ENCODE measurements around the gene RNF225. TPM values are rescaled to one million over a fixed set of nuclear protein-coding genes. Genes with fewer than 3 reads are reported as not detected.
A peak's percentile ranks its signal among the peaks of the same experiment; 100 is the strongest.

The RNF225 gene
- total RNA-seq, 1 experiment from 2014 or later, result 1.8 TPM

DNA sequence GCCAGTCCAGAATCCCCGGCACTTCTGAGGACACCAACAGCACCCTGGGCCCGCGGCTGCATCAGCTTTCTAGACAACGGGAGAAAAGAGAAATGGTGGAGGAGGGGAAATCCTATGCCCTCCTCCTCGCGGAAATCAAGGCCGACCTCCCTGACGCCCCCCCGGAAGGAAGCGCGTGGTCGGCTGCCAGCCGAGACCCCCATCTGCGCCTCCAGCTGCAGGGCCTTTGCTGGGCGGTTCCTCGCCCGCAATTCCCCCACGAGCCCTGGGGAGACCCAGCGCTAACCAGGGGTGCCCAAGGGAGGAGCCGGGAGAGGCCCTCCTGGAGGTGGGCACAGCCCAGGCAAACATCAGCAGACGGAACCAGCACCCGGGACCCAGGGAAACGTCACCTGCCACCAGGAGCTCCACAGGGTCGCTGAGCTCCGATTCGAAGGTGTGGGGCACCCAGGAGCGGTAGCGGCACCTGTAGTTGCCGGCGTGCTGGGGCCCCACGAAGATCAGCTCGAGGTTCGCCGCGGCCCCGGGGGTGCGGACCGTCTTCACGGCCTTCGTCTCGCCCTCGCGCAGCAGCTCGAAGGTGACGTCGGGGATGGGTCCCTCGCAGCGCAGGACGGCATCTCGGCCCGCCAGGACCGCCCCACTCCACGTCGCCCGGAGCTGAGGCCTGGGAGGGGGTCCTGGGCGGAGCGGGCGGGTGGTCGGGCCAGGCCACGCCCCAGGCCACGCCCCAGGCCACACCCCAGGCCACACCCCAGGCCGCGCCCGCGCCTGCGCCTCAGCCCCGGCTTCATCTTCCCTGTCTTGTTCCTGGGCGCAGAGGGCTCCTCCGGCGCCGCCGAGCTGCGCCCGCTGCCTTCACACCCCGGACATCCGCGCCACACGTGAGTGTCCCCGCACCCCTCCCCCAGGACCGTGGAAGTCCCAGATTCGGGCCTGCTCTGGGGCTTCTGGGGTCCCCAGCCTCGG is 48.2 kb upstream of the RNF225 start (continued):
- TF ChIP-seq, protein P1, sequence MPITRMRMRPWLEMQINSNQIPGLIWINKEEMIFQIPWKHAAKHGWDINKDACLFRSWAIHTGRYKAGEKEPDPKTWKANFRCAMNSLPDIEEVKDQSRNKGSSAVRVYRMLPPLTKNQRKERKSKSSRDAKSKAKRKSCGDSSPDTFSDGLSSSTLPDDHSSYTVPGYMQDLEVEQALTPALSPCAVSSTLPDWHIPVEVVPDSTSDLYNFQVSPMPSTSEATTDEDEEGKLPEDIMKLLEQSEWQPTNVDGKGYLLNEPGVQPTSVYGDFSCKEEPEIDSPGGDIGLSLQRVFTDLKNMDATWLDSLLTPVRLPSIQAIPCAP (CRISPR knock-in tag; IDR thresholded peaks at IDR 0.05), result no peak
- TF ChIP-seq, protein P2, sequence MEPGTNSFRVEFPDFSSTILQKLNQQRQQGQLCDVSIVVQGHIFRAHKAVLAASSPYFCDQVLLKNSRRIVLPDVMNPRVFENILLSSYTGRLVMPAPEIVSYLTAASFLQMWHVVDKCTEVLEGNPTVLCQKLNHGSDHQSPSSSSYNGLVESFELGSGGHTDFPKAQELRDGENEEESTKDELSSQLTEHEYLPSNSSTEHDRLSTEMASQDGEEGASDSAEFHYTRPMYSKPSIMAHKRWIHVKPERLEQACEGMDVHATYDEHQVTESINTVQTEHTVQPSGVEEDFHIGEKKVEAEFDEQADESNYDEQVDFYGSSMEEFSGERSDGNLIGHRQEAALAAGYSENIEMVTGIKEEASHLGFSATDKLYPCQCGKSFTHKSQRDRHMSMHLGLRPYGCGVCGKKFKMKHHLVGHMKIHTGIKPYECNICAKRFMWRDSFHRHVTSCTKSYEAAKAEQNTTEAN (CRISPR knock-in tag; IDR thresholded peaks at IDR 0.05), result peak; percentile 71; the same call in 1 of the 2 replicates
- TF ChIP-seq FOXJ3 (CRISPR knock-in tag; IDR thresholded peaks at IDR 0.05; ENCODE audit: borderline replicate concordance) (no peak), ZNF671 (CRISPR knock-in tag; IDR thresholded peaks at IDR 0.05) (no peak), NR1H2 (CRISPR knock-in tag; IDR thresholded peaks at IDR 0.05) (no peak), ZNF138 (CRISPR knock-in tag; conservative IDR thresholded peaks at IDR 0.05) (no peak), SMAD4 (CRISPR knock-in tag; IDR thresholded peaks at IDR 0.05) (no peak), NR2C2 (CRISPR knock-in tag; IDR thresholded peaks at IDR 0.05) (no peak), ZNF423 (CRISPR knock-in tag; IDR thresholded peaks at IDR 0.05) (peak; percentile 59), TP53 (CRISPR knock-in tag; IDR thresholded peaks at IDR 0.05) (peak; percentile 52; the same call in 1 of the 2 replicates), FOXP4 (CRISPR knock-in tag; IDR thresholded peaks at IDR 0.05) (0 out of 2 replicates have a peak, but pooled peaks have one; percentile 35), TEAD1 (CRISPR knock-in tag; IDR thresholded peaks at IDR 0.05) (no peak; the same call in none of the 2 replicates), ZSCAN18 (CRISPR knock-in tag; IDR thresholded peaks at IDR 0.05) (no peak), ATF2 (CRISPR knock-in tag; IDR thresholded peaks at IDR 0.05; ENCODE audit: borderline replicate concordance, low read depth) (no peak), AR (CRISPR knock-in tag; IDR thresholded peaks at IDR 0.05) (no peak), CBFB (CRISPR knock-in tag; IDR thresholded peaks at IDR 0.05; ENCODE audit: low read depth) (peak; percentile 95; the same call in 1 of the 2 replicates), MXD4 (CRISPR knock-in tag; IDR thresholded peaks at IDR 0.05; ENCODE audit: borderline replicate concordance) (no peak), CREB1 (CRISPR knock-in tag; IDR thresholded peaks at IDR 0.05) (no peak), JAZF1 (CRISPR knock-in tag; IDR thresholded peaks at IDR 0.05) (no peak)
- TF ChIP-seq, protein P3, sequence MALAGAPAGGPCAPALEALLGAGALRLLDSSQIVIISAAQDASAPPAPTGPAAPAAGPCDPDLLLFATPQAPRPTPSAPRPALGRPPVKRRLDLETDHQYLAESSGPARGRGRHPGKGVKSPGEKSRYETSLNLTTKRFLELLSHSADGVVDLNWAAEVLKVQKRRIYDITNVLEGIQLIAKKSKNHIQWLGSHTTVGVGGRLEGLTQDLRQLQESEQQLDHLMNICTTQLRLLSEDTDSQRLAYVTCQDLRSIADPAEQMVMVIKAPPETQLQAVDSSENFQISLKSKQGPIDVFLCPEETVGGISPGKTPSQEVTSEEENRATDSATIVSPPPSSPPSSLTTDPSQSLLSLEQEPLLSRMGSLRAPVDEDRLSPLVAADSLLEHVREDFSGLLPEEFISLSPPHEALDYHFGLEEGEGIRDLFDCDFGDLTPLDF (CRISPR knock-in tag; IDR thresholded peaks at IDR 0.05), result peak; percentile 81; the same call in 1 of the 2 replicates
- TF ChIP-seq, protein P4, sequence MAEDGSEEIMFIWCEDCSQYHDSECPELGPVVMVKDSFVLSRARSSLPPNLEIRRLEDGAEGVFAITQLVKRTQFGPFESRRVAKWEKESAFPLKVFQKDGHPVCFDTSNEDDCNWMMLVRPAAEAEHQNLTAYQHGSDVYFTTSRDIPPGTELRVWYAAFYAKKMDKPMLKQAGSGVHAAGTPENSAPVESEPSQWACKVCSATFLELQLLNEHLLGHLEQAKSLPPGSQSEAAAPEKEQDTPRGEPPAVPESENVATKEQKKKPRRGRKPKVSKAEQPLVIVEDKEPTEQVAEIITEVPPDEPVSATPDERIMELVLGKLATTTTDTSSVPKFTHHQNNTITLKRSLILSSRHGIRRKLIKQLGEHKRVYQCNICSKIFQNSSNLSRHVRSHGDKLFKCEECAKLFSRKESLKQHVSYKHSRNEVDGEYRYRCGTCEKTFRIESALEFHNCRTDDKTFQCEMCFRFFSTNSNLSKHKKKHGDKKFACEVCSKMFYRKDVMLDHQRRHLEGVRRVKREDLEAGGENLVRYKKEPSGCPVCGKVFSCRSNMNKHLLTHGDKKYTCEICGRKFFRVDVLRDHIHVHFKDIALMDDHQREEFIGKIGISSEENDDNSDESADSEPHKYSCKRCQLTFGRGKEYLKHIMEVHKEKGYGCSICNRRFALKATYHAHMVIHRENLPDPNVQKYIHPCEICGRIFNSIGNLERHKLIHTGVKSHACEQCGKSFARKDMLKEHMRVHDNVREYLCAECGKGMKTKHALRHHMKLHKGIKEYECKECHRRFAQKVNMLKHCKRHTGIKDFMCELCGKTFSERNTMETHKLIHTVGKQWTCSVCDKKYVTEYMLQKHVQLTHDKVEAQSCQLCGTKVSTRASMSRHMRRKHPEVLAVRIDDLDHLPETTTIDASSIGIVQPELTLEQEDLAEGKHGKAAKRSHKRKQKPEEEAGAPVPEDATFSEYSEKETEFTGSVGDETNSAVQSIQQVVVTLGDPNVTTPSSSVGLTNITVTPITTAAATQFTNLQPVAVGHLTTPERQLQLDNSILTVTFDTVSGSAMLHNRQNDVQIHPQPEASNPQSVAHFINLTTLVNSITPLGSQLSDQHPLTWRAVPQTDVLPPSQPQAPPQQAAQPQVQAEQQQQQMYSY (CRISPR knock-in tag; IDR thresholded peaks at IDR 0.05), result no peak
- TF ChIP-seq, protein P5, sequence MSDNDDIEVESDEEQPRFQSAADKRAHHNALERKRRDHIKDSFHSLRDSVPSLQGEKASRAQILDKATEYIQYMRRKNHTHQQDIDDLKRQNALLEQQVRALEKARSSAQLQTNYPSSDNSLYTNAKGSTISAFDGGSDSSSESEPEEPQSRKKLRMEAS (CRISPR knock-in tag; IDR thresholded peaks at IDR 0.05), result peak; percentile 72; the same call in 1 of the 2 replicates
